Caki2 (cell line): ENCODE results near the gene XPR1. TPM values are rescaled to one million over a fixed set of nuclear protein-coding genes. Genes with fewer than 3 reads are reported as not detected.
"Not testable (repeated sequence)": the region's sequence is repeated elsewhere in the genome, so short reads cannot be mapped to it uniquely, and the experiment has no call there.

Source experiments
- DNase-seq: peaks from one replicate; pipeline ENCODE4 v3.0.0-alpha.2; 2015; ENCODE audit warnings: low read depth
- in situ Hi-C: cut with HindIII; loops from 2 replicates; pipeline ENCODE4 v1.10.0; 2016; ENCODE audit warnings: low sequenced_read_pairs, low pct_unique_long_range_greater_than_20kb, mixed read lengths
- total RNA-seq: library from RNA; depleted of rRNA; stranded (reverse); fragments of >200 nt; shearing (Covaris generic); gene quantifications from 2 replicates; pipeline ENCODE4 v1.2.3, GENCODE V29; 2014; ENCODE audit warnings: low replicate concordance

XPR1 gene
- total RNA-seq, 1 experiment from 2014 or later, result 14.1 TPM

DNA sequence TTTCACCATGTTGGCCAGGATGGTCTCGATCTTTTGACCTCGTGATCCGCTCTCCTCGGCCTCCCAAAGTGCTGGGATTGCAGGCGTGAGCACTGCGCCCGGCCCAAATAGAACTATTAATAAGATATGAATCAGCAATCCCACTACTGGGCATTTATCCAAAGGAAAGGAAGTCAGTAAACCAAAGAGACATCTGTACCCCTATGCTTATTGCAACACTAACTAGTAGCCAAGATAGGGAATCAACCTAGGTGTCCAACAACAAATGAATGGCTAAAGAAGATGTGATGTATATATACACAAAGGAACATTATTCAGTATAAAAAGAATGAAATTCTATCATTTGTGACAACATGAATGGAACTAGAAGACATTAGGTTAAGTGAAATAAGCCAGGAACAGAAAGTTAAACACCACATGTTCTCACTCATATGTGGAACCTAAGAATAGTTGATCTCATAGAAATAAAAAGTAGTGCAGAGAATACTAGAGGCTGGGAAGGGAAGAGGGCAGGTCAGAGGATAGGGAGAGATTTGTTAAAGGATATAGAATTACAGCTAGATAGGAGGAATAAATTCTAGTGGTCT, 48.8 kb downstream of the XPR1 start:
- in situ Hi-C loops, result no loop called here
- DNase-seq, result no peak

- DNase-seq, in situ Hi-C loops: not testable (repeated sequence)
Observed at GRCh38 chr1:180683117-180683516, 51.3 kb downstream of the XPR1 start.

DNA sequence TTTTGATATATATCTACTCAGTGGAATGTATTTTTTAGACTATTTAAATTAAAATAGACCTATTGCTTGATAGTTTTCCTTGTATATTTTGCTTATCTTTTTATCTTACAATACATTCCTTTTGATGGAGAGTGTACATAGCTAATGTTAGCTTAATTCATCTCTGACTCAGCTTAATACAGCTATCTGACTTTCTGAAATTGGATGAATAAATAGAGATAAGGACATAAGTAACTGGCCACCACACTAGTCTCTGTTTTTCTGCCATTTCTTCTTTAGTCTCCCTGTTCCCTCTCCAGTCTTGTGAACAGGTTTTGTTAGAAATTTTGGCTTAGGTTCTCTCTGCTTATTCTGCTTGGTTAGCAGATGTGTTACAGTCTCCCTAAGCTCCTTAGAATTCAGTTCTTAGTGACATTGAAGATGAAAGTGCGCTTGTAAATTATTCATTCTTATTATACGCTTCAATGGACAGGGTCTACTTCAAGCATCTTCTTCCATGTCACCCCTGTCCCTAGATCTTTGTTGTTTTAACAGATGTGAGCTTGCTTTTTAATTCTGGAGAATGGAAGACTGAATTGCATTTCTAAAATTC, 59.6 kb downstream of the XPR1 start:
- no peak for DNase-seq
- in situ Hi-C loops, result no loop called here

GRCh38 chr1:180693564-180694244, 61.9 kb downstream of the XPR1 start:
- no peak for DNase-seq
- in situ Hi-C loops, result no loop called here

- DNase-seq, result no peak
- in situ Hi-C loops, result no loop called here
Observed at GRCh38 chr1:180695282-180695681, 63.5 kb downstream of the XPR1 start.

- no peak for DNase-seq
- in situ Hi-C loops, result no loop called here
Observed at GRCh38 chr1:180696361-180696760, 64.5 kb downstream of the XPR1 start.

DNA sequence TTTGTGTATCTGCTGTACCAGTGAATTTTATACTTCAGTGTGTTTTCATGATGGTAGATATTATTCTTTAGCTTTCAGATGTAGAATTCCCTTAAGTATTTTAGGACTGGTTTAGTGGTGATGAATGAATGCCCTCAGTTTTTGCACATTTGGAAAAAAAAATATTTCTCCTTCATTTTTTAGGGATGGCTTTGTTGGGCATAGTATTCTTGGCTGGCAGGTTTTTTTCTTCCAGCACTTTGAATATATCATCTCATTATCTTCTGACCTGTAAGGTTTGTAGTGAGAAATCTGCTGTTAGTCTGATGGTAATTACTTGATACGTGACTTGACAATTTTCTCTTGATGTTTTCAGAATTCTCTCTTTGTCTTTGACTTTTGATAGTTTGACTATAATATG, 66.8 kb downstream of the XPR1 start:
- in situ Hi-C loops, result no loop called here
- DNase-seq, result no peak

DNA sequence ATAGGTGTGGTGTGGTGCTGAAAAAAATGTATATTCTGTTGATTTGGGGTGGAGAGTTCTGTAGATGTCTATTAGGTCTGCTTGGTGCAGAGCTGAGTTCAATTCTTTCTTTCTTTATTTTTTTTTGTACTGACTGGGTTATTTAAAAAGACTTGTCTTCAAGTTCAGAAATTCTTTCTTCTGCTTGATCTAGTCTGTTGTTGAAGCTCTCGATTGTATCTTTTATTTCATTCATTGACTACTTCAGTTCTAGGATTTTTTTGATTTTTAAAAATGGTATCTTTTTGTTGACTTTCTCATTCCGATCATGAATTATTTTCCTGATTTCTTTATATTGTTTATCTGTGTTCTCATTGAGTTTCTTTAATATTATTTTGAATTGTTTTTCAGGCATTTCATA, 70.6 kb downstream of the XPR1 start:
- in situ Hi-C loops, result not testable (repeated sequence)

GRCh38 chr1:180710746-180711145, 78.9 kb downstream of the XPR1 start:
- DNase-seq, in situ Hi-C loops: not testable (repeated sequence)

More for the DNA sequence above, 70.6 kb downstream of the XPR1 start:
- DNase-seq, result not testable (repeated sequence)

GRCh38 chr1:180711260-180711659, 79.4 kb downstream of the XPR1 start:
- DNase-seq, in situ Hi-C loops: not testable (repeated sequence)

DNA sequence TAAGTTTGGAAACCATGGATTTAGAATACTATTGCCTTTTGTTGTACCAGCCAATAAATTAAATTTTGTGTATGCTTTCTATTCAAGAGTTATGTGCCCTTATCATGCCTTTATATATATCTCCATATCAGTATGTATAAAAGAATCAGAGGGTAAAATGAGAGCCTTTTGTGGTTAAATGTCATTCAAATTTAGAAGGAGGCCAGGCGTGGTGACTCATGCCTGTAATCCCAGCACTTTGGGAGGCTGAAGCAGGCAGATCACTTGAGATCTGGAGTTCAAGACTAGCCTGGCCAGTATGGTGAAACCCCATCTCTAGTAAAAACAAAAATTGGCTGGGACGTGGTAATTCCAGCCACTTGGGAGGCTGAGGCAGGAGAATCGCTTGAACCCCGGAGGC, 88.9 kb downstream of the XPR1 start:
- no peak for DNase-seq
- in situ Hi-C loops, result no loop called here

DNA sequence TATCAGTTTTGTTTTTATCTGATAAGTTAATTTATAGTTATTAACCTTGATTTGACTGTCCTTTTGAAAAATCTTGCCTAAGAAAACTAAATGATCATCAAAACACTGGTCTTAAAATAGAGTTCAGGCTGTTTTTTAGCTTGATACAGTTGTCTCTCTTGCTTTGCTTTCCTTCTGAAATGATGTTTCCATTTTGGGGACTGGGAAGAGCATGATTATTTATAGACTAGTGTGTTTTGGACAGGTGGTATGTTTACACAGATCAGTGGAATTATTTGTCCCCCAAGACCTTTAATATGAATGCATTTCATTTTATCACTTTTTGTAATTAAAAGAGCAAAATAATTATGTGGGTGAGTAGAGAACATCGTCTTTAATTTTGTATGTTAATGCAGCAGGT, 90.8 kb downstream of the XPR1 start:
- no peak for DNase-seq
- in situ Hi-C loops, result no loop called here

GRCh38 chr1:180724055-180724454, 92.2 kb downstream of the XPR1 start:
- no peak for DNase-seq
- in situ Hi-C loops, result no loop called here

- in situ Hi-C loops, DNase-seq: not testable (repeated sequence)
Observed at GRCh38 chr1:180726024-180726423, 94.2 kb downstream of the XPR1 start.

DNA sequence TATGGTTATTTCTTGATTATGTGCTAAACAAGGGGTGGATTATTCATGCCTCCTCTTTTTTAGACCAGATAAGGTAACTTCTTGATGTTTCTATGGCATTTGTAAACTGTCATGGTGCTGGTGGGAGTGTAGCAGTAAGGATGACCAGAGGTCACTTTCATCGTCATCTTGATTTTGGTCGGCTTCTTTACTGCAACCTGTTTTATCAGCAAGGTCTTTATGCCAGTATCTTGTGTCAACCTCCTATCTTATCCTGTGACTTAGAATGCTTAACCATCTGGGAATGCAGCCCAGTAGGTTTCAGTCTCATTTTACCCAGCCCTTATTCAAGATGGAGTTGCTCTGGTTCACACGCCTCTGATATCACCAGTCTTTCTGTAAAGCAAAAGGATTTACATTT, 95.9 kb downstream of the XPR1 start:
- DNase-seq, in situ Hi-C loops: not testable (repeated sequence)

- in situ Hi-C loops, result no loop called here
- DNase-seq, result no peak
Observed at GRCh38 chr1:180728472-180729106, 96.8 kb downstream of the XPR1 start.

GRCh38 chr1:180731131-180731530, 99.3 kb downstream of the XPR1 start:
- no peak for DNase-seq
- in situ Hi-C loops, result no loop called here

- in situ Hi-C loops, result no loop called here
- DNase-seq, result no peak
Observed at GRCh38 chr1:180732866-180733265, 101.0 kb downstream of the XPR1 start.

- DNase-seq, result peak; percentile 12
- in situ Hi-C loops, result no loop called here
Observed at GRCh38 chr1:180734366-180734765, 102.5 kb downstream of the XPR1 start.
